Stimulated activated CD4-positive, alpha-beta T cell treated with anti-CD3 and anti-CD28 coated beads, TNF-alpha, amount 100 ng/mL, for 24 hours (primary cell): Measurements from ENCODE around the gene POGLUT2.
A peak's percentile ranks its signal among the peaks of the same experiment; 100 is the strongest.
"Not testable (repeated sequence)": the region's sequence is repeated elsewhere in the genome, so short reads cannot be mapped to it uniquely, and the experiment has no call there.

Experiments
- DNase-seq, 3 experiments: peaks; one replicate each; pipeline ENCODE4 v3.0.0-alpha.2; 2020; ENCODE audit warnings: low read depth in 3 of 3

POGLUT2 gene

DNA sequence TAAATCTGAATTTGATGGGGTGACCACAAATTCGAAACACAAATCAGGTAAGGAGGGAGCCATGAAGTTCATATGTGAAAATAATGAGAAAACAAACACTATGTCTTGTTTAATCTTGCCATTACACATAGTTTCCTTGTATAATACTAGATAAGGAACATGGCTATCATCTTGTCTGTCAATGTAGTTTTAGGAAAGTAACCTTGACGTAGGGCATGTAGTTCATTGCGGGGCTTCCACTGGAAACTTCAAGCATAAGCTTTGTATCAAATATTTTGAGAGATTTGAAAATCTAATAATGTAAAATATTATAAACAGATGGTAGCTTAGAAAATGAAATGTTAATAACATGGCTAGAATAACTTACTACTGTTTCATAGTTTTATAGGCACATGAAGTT is 8.9 kb upstream of the POGLUT2 start:
- no peak for DNase-seq

DNA sequence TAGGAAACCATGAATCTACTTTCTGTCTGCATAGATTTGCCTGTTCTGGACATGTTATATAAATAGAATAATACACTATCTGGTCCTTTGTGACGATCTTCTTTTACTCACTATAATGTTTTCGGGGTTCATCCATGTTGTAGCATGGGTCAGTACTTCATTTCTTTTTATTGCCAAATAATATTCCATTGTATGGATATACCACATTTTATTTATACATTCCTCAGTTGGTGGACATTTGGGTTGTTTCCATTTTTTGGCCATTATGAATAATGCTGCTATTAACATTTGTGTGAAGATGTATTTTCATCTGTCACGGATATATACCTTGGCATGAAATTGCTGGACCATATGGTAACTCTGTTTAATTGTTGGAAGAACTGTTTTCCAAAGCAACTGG is 6.9 kb upstream of the POGLUT2 start:
- no peak for DNase-seq

DNA sequence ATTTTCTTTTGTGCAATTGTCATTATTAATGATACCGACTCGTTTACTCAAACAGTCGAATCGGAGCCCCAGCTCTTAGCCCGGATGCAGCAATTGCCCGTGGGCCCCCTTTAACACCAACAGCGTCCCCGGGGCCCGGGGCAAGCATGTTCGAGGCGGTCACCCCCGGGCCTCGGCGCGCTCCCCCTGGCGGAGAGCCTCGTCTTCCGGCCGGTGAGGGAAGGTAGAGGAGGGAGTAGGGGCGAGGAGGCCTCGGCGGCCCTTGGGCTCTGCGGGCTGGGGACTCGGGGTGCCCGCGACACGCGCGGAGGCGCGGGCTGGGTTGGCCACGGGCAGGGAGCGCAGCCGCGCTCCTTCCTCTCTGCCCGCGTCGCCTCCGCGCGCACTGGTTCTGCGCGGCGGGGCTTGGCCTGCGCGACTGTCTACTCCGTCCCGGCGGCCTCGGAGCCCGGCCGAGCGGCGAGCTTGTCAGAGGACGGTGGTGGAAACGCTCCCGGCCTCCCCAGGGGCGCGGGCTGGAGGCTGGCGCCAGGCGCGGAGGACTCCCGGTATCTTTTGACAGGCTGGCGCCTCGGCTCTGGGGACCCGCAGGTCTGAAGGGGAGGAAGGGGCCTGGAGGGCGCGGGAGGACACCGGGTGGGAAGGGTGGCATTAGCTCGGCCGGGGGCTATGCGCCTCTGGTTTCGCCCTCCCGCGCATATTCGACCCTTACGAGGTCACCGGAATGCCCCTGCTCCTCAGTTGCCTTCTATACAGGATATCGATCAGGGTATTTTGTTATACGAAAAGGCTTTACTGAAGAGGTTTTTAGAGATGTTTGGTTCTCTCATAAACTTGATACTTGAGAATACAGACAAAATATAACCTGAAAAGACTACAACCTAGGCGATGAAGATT is 1.6 kb upstream of the POGLUT2 start:
- DNase-seq = peak; percentile 62 to 81 (median 71)

DNA sequence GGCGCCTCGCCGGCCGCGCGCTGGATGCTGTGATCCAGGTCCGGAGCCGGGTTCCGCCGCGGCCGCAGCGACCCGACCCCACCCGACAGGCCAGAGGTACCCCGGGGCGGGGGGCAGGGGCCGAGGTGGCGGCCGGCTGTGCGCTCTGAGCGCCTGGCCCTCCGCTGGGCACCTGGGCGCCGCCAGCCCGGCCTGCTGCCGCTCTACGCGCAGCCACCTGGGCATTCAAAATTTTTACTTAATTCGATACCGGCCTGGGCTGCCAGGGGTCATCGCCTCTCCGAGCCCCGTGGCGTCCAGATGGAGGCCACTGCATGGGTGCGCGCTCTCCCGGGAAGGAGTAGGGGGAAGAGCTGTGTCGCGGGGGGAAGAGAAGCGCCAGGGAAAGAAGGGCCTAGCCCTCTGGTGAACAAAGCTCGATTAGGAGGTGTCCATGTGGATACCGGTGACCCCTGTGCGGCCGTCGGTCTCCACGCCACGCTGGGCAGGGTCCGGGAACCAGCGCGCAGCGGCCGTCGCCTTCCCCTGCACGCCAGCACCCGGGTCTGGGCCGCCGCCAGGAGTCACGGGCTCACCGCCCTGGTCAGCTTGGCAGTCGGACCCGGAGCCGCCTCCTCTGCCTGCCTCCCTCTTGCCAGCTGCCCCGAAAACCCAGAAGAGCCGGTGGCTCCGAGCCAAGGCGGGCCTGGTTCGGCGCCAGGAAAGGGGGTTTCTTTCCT is 809 bp upstream of the POGLUT2 start:
- no peak for DNase-seq

DNA sequence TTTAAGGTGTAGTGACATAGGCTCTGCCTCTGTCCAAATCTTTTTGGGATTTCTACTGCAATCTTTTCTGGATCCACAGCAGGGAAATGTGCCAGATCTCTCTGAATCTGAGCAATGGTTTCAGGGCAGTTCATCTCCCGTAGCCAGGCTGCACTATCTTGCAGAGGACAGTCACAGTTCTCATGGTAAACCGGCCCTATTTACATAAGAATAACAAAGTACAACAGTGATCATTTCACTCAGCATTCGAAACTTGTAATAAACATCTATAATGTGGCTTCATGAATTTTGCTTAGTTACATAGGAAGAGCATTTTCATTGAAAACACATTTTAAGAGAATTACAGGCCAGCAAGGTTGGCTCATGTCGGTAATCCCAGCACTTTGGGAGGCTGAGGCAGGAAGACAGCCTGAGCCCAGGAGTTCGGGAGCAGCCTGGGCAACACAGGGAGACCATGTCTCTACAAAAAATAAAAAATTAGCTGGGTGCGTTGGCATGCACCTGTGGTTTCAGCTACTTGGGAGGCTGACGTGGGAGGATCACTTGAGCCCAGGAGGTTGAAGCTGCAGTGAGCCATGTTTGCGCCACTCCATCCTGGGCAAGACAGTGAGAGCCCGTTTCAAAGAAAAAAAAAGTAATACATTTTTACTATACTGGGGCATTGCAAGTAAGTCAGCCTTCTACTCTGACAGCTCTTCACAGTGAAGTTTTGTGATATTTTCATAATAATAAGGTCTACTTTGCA is 5.0 kb downstream of the POGLUT2 start:
- DNase-seq = no peak

DNA sequence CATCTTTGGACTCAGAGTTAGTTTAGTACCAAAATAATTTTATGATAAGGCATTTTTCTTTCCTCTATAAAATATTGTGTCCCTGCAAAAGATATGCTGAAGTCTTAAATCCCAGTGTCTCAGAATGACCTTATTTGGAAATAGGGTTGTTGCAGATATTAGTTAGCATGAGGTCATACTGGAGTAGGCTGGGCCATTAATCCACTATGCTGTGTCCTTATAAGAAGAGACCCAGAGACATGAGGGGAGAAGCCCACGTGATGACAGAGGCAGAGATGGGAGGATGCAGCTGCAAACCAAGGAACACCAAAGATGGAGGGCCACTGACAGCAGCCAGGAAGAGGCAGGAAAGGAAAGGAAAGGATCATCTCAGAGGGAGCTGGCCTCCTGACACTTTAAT is 6.4 kb downstream of the POGLUT2 start:
- no peak for DNase-seq

DNA sequence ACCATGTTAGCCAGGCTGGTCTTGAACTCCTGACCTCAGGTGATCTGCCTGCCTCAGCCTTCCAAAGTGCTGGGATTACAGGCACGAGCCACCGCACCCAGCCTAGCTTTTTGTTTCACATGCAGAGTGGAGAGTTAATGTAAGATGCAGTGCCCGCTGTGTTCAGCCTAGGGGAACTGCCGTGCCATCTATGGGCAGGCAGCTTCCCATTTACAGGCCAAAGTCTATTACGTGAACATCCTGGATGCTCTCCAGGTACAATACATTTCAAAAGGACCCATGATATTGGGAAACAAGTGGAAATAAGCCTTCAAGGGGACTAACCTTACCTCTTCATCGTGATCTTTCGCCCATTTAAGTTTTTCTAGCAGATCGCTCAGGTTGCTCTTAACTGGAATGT is 10.1 kb downstream of the POGLUT2 start:
- no peak for DNase-seq

DNA sequence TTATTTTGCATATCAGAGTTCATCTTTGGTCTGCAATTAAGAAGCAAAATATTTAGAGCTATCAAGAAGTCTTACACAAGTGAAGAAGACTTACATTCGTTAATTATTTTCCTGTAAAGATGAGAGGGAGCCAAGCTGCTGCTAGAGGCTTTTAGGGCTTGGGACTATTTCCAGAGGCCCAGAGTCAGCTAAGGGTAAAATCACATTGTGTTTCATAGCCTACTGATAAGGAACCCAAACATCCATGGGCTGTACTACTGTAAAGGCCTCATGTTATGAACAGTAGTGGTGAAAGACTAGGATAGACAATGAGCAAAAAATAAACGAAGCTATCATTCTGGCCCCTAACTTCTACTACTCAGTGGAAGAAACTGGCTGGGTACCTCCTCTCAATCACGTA is 14.3 kb downstream of the POGLUT2 start:
- no peak for DNase-seq

DNA sequence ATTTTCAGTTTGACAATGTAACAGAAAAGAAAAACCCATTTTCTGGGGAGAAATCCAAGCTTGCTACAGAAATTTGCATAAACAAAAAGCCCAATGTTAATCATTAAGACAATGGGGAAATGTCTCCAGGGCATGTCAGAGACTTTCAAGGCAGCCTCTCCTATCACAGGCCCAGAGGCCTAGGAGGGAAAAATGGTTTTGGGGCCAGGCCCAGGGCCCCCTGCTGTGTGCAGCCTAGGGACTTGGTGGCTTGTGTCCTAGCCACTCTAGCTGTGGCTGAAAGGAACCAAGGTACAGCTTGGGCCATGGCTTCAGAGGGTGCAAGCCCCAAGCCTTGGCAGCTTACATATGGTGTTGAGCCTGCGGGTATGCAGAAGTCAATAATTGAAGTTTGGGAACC is 17.2 kb downstream of the POGLUT2 start:
- DNase-seq = no peak

DNA sequence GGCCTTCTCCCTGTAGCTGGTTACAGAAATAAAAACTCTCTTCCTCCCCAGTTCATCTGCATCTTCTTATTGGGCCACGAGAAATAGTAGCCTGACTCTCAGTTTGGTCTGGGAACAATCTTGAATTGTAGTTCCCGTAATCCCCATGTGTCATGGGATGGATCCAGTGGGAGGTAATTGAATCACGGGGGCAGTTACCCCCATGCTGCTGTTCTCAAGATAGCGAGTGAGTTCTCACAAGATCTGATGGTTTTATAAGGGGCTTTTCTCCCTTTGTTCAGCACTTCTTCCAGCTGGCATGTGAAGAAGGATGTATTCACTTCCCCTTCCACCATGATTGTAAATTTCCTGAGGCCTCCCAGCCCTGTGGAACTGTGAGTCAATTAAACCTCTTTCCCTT is 18.1 kb downstream of the POGLUT2 start:
- DNase-seq = not testable (repeated sequence)

DNA sequence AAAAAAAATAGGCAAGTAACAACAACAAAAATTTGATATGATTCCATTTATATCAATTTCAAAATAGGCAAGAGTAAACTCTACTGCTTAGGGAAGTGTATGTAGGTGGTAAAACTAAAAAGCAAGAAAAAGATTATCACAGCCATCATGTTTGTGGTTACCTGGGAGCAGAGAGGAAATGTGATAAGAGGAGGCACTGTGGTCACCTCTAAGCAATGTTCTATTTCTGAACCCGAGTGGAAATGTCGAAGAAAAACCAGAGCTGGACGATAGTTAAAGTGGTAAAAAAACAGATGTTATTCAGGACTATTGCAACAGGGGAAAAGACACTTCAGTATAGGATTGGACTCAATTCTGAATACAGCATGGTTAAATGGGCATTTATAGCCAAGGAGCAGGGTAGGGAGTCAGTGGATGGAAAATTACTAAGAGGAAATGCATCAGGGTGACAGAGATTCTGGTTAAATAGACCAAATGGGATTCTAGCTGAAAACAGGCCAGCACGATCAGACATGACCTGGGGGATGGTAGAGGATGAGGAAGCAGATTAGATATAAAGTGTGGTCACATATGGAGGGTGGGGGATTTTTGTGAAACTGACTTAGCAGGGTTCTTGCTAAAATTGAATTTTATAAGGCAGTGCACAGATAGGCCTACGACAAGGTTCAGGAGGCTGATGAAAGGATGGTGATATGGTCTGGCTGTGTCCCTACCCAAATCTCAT is 19.2 kb downstream of the POGLUT2 start:
- peak in 1 of 3 experiments; percentile 18 for DNase-seq

DNA sequence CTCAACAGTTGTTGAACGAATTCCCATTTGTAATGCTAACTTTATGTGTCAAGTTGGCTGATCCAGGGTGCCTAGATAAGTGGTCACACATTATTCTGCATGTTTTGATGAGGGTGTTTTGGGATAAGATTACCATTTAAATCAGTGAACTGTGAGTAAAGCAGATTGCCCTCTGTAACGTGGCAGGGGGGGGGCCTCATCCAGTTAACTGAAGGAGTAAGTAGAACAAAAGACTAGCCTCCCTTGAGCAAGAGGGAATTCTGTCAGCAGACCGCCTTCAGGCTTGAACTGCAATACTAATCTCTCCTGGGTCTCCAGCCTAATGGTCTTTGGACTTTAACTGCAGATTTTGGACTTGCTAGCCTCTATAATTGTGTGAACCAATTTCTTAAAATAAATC is 21.0 kb downstream of the POGLUT2 start:
- no peak for DNase-seq

DNA sequence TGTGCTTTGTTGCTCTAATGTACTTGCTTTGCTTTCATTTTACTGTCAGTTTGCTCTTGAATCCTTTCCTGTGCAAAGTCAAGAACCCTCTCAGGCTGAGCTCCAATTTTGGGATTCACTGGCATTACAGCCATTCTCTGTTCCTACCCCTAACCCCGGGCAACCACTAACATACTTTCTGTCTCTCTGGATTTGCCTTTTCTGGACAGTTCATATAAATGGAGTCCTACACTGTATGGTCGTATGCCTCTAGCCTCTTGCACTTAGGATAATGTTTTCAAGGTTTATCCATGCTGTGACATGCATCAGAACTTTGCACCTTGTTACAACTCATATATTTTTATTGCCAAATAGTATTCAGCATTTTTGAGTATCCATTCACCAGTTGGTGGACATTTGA is 22.5 kb downstream of the POGLUT2 start:
- no peak for DNase-seq

DNA sequence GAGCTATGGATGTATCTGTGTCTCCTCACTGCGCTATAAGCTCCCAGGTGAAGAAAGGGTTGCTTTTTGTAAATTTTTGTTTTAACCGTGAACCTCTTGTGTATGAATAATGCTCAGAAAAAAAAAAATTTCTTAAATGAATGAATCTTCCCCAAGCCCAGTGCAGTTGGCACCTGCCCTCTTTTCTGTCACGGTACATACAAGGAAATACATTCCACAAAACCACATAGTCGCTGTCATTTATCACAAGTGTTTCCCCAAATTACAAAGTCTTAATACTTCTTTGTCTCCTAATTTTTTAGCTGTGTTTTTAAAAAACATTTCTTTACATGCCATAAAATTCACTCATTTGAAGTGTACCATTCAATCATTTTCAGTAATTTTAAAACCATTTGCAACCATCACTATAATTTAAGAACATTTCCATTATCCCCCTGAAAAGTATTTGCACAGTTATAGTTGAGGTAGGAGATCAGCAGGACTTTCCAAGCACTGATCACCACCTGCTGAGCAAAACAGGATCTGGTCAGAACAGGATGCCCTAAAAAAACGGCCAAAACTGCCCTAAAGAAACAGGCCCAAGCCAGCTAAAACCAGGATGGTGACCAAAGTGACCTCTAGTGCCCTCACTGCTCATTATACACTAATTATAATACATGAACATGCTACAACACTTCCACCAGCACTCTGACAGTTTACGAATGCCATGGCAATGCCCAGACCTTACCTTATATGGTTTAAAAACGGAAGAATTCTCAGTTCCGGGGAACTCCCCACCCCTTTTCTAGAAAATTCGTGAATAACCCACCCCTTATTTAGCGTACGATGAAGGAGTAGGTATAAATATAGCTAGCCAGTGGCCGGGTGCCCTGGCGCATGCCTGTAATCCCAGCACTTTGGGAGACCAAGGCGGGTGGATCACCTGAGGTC is 23.9 kb downstream of the POGLUT2 start:
- no peak for DNase-seq

DNA sequence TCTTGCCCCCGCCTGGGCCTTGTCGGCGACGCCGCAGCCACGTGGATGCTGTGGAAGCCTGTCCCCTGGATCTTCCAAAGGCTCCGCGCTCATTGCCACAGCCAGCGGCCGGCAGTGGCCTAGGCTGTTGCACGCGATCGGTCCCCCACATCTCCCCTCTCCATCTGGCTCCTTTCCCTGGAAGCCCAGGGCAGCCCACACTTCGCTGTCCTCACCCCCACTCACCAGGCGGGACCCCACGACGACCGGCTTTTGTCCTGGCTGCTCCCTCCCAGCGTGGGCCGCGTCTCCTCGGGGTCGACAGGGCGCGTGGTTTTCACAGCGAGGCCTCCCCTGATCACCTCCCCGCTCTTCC is 24.6 kb downstream of the POGLUT2 start:
- DNase-seq = no peak

DNA sequence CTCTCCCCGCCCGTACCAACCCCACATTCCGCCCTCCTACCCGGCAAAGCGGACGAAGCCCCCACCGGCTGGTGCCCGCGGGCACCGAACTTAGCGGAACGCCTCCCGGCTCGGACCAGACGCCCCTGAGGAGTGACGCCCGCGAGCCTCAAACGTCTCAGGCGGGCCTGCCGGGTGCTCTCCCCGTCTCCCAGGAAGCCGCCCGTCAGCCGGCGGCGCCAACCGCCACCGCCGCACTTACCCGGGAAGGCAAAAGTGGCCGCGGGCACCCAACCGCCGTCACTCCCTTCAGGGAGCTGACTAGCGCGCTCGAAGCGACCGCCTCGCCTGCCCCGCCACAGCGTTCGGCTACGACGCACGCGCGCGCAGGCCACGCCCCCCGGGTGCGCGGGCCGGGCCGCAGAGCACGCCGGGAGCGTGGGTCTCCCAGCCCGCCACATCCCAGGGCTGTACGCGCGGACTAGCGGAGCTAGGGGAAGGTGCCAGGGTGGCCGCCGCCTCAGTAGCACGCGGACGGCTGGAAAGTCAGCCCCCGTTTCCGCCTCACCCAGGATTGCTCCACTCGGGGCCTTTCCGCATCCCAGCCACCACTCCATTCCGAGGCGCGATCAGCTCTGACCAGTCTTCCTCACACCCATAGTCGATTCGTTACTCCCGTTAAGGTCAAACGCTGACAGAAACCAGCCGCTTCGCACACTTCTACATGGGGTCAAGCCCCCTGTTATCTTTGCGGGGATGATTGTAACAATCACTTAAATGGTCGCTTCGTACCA is 25.1 kb downstream of the POGLUT2 start, which contains the start of gene TEX30:
TSS of gene TEX30 (minus strand) at position 346 of the 773 bp plus-strand sequence. CDS start 3,760 bp downstream, outside the sequence.
- DNase-seq = peak; percentile 66 to 82 (median 72)

DNA sequence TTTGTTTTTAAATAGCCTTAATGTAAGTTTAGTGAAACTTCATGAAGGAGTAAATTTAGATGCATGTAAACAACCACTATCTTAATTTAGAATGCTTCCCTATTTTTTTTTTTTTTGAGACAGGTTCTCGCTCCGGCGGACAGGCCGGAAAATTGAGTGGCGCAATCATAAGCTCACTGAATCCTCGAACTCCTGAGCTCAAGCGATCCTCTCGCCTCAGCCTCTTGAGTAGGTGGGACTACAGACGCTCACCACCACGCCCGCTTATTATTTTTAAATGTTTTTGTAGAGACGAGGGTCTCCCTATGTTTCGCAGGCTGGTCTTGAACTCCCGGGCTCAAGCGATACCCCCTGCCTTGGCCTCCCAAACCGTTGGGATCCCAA is 26.7 kb downstream of the POGLUT2 start:
- DNase-seq = no peak

DNA sequence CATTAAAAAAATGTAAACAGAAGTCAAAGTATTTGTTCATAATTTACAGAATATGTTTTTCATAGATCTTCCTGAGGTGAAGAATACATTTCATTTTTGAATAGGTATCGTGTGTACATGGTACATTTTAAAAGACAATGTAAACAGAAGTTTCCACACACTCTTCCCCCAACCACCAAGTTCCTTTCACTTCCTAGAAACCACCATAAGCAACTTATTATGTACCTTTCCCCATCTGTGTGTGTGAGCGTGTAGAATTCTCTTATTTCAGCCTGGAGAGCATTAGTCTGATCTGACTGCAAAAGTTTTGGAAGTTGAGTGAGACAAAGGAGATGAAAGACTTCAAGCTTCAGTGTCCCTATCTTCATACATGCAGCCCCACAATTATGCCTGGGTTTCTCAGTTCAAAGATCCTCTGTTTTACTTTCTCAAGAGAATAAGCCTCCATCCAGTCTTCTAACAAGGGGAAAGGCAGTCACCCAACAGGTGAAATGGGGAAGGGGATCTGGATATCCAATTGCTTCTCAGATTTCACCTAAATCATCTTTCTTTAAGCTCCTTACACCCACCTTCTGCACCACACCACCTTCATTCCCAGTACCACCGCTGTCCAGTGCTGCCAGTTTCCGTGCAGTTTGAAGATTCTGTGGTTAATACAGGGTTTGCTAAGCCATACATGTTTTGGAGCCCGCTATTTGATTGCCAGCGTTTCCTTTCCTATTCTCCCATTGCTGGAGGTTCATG is 27.3 kb downstream of the POGLUT2 start:
- DNase-seq = no peak

DNA sequence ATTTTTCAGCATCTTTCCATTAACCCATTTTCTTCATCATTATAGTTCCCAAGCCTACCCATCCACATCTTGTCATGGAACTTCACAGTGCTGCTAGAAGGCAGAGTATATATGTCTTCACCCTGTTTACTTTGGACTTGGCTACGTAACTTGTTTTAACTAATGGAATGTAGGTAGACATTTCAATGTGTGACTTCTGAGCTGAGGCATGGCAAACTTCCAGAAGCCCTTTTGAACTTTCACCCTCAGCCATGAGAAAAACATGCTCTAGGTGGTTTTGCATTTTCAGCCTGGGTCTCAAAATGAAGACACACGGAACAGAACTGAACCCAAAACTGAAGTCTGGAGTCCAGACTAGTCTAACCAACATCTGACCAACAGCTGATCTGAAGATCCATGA is 28.3 kb downstream of the POGLUT2 start:
- DNase-seq = no peak
